Measurements from ENCODE around the gene ENTREP1.

Gene ENTREP1

DNA sequence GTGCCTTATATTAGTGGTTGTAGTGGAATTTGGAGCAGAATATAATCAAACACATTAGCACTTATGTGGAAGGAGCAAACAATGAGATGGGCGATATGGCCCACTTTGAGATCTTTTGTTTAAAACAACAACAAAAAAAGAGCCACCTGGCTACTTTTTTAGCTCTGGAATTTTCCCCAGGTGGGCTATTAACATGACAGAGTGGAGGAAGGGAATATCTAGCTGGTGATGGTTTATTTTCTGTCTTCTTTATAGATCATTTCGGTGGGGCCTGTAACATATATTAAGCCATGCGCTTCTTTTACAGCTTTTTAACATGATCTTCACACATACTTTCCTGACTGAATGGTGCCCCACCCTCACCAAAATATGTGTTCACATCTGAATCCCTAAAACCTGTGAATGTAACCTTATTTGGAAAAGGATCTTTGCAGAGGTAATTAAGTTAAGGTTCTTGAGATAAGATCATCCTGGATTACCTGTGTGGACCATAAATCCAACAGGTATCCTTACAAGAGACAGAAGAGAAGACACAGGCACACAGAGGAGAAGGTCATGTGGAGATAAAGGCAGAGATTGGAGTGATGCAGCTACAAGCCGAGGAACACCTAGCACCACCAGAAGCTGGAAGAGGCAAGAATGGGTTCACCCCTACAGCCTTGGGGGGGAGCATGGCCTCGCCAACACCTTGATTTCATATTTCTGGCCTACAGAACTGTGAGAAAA lies 16.6 kb upstream of the ENTREP1 start:
- no peak for TF ChIP-seq ZFX (IDR thresholded peaks at IDR 0.05; ENCODE audit: borderline replicate concordance)
- TF ChIP-seq, protein P1, sequence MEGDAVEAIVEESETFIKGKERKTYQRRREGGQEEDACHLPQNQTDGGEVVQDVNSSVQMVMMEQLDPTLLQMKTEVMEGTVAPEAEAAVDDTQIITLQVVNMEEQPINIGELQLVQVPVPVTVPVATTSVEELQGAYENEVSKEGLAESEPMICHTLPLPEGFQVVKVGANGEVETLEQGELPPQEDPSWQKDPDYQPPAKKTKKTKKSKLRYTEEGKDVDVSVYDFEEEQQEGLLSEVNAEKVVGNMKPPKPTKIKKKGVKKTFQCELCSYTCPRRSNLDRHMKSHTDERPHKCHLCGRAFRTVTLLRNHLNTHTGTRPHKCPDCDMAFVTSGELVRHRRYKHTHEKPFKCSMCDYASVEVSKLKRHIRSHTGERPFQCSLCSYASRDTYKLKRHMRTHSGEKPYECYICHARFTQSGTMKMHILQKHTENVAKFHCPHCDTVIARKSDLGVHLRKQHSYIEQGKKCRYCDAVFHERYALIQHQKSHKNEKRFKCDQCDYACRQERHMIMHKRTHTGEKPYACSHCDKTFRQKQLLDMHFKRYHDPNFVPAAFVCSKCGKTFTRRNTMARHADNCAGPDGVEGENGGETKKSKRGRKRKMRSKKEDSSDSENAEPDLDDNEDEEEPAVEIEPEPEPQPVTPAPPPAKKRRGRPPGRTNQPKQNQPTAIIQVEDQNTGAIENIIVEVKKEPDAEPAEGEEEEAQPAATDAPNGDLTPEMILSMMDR (IDR thresholded peaks at IDR 0.05): no peak
- no peak overlapping the region for H3K27ac ChIP-seq

DNA sequence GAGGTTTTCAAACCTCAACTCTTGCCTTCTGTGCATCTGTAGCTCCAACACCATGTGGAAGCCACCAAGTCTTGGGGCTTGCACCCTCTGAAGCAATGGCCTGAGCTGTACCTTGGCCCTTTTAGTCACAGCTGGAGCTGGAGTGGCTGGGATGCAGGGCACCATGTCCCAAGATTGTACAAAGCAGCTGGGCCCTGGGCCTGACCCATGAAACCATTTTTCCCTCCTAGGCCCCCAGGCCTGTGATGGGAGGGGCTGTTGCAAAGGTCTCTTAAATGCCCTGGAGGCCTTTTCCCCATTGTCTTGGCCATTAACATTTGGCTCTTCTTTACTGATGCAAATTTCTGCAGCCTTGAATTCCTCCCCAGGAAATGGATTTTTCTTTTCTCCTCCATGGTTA lies 11.8 kb upstream of the ENTREP1 start:
- H3K27ac ChIP-seq: no peak overlapping the region
- TF ChIP-seq, protein P1 (IDR thresholded peaks at IDR 0.05): no peak
- TF ChIP-seq ZFX (IDR thresholded peaks at IDR 0.05; ENCODE audit: borderline replicate concordance): no peak

DNA sequence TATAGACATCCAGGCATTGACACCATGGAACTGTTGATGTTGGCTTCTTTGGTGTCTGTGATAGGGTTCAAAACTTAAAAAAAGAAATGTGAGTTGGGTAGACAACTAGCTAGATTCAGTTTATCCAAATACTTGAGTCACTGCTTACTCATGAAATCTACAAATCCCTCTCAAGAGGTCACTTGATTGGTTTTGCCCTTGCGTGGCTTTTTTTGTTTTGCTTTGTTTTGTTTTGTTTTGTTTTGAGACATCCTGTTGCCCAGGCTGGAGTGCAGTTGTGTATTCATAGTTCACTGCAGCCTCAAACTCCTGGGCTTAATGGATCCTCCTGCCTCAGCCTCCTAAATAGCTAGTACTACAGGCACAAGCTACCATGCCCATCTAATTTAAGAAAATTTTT lies 10.5 kb upstream of the ENTREP1 start:
- TF ChIP-seq ZFX (IDR thresholded peaks at IDR 0.05; ENCODE audit: borderline replicate concordance): no peak
- TF ChIP-seq, protein P1 (IDR thresholded peaks at IDR 0.05): no peak
- H3K27ac ChIP-seq: no peak overlapping the region

DNA sequence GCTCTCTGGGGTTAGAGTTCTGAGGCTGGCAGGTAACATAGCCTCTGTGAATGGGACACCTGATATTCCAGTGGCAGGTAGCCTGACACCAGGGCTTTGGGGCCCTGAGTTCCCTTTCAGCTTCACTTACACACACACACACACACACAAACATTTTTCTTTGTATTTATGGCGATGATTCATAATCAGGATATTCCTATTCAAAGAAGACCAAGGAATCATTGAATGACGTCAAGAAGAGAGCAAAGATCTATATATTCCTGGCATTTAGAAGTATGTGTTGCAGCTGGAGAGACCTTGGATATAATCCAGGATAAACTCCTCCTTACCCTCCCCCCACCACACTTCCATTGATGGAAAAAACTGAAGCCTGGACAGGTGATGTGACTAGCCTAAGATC lies 7.9 kb upstream of the ENTREP1 start:
- TF ChIP-seq, protein P1 (IDR thresholded peaks at IDR 0.05): no peak
- no peak for TF ChIP-seq ZFX (IDR thresholded peaks at IDR 0.05; ENCODE audit: borderline replicate concordance)
- no peak overlapping the region for H3K27ac ChIP-seq

DNA sequence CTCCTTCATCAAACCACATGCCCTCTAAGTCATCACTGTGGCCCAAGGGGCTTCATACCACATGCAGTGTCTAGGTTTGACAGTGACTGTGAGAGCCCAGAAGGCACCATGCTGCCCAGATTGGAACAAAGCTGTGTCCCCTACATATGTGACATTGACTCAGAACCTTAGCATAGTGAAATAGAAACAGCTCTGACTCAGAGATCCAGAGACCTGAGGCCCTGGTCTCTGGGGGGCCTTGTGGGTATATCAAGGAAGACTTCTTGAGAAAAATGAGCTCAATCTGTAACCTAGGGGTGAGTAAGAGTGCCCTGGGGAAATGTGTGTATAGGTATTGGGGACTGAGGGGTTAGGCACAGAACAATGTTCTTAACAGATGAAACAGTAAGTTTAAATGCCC lies 7.1 kb upstream of the ENTREP1 start:
- H3K27ac ChIP-seq: no peak overlapping the region
- TF ChIP-seq ZFX (IDR thresholded peaks at IDR 0.05; ENCODE audit: borderline replicate concordance): no peak
- TF ChIP-seq, protein P1 (IDR thresholded peaks at IDR 0.05): no peak

DNA sequence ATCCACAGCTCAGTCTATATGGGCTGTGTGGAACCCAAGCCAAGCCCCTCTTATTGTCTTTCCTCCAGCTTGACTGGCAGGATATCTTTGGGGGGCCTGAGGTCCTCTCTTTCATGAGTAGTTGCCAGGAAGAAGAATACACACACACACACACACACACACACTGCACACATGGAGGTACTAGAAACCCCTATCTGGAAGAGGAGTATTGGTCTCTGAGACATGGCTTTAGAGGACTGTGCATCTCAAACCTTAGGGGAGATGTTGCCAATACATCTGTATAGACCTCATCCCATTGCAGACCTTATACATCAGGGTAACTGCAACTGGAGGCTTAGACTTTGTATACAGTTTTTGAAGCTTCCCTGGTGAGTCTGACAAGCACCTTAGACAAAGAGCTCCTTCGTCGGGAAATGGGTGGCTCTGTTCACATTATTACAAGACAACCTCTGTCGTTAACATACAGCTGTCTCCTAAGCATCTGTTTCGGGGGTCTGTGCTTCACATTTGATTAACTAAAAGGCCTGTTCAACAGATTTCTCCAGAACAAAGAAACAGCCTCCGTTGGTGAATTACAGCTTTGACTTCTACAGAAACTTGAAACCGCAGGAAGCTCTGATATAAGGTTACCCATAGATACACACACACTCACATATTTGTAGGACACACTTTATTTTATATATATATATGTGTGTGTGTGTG lies 5.5 kb upstream of the ENTREP1 start:
- TF ChIP-seq, protein P1 (IDR thresholded peaks at IDR 0.05): no peak
- TF ChIP-seq ZFX (IDR thresholded peaks at IDR 0.05; ENCODE audit: borderline replicate concordance): no peak
- no peak overlapping the region for H3K27ac ChIP-seq

DNA sequence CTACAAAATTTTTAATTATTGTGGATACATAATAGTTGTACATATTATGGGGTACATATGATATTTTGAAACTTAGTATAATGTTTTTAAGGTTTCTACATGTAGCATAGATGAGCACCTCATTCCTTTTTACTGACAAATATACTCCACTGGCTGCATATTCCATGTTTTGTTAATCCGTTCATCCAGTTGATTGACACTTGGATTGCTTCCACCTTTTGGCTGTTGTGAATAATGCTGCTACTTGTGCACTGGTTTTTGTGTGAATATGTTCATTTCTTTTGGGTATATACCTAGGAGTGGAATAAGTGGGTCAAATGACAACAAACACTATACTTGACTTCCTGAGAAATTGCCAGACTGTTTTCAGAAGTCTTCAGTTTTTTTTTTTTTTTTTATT lies 2.8 kb upstream of the ENTREP1 start:
- TF ChIP-seq ZFX (IDR thresholded peaks at IDR 0.05; ENCODE audit: borderline replicate concordance): no peak
- TF ChIP-seq, protein P1 (IDR thresholded peaks at IDR 0.05): no peak

More for the DNA sequence above, 2.8 kb upstream of the ENTREP1 start:
- no peak overlapping the region for H3K27ac ChIP-seq

All from 22Rv1 (cell line).